ENCODE data around the gene ERICH3.
"Not testable (repeated sequence)": the region's sequence is repeated elsewhere in the genome, so short reads cannot be mapped to it uniquely, and the experiment has no call there.

The ERICH3 gene

GRCh38 chr1:74681001-74681400, 7.4 kb upstream of the ERICH3 start:
- no peak for DNase-seq (ENCODE audit: low read depth)
- H3K4me3 ChIP-seq (ENCODE audit: low read depth, low read length) = no peak overlapping the region
- no peak for TF ChIP-seq CTCF (conservative IDR thresholded peaks at IDR 0.05; ENCODE audit: low read depth, low read length)

- no peak for DNase-seq (ENCODE audit: low read depth)
- TF ChIP-seq CTCF (conservative IDR thresholded peaks at IDR 0.05; ENCODE audit: low read depth, low read length) = no peak
- no peak overlapping the region for H3K4me3 ChIP-seq (ENCODE audit: low read depth, low read length)
Observed at GRCh38 chr1:74679811-74680210, 6.2 kb upstream of the ERICH3 start.

GRCh38 chr1:74677926-74678325, 4.3 kb upstream of the ERICH3 start:
- H3K4me3 ChIP-seq (ENCODE audit: low read depth, low read length) = no peak overlapping the region
- DNase-seq (ENCODE audit: low read depth) = no peak
- TF ChIP-seq CTCF (conservative IDR thresholded peaks at IDR 0.05; ENCODE audit: low read depth, low read length) = no peak

- no peak for TF ChIP-seq CTCF (conservative IDR thresholded peaks at IDR 0.05; ENCODE audit: low read depth, low read length)
- H3K4me3 ChIP-seq (ENCODE audit: low read depth, low read length) = no peak overlapping the region
- no peak for DNase-seq (ENCODE audit: low read depth)
Observed at GRCh38 chr1:74674278-74675048, 871 bp upstream of the ERICH3 start.

- not testable (repeated sequence) for DNase-seq (ENCODE audit: low read depth); H3K4me3 ChIP-seq (ENCODE audit: low read depth, low read length)
Observed at GRCh38 chr1:74670866-74671265, 2.7 kb downstream of the ERICH3 start.

GRCh38 chr1:74654708-74655107, 18.9 kb downstream of the ERICH3 start:
- DNase-seq (ENCODE audit: low read depth) = no peak
- H3K4me3 ChIP-seq (ENCODE audit: low read depth, low read length) = no peak overlapping the region
- TF ChIP-seq CTCF (conservative IDR thresholded peaks at IDR 0.05; ENCODE audit: low read depth, low read length) = no peak

GRCh38 chr1:74652711-74653139, 20.9 kb downstream of the ERICH3 start:
- DNase-seq (ENCODE audit: low read depth) = peak; percentile 47
- no peak overlapping the region for H3K4me3 ChIP-seq (ENCODE audit: low read depth, low read length)
- no peak for TF ChIP-seq CTCF (conservative IDR thresholded peaks at IDR 0.05; ENCODE audit: low read depth, low read length)

Measured in choroid plexus epithelial cell (primary cell).